ENCODE data around the gene GSTP1.
"Not testable (repeated sequence)": the region's sequence is repeated elsewhere in the genome, so short reads cannot be mapped to it uniquely, and the experiment has no call there.

GSTP1 gene

GRCh38 chr11:67594480-67594879 lies 10.9 kb downstream of the GSTP1 start:
- DNase-seq = no peak

DNA sequence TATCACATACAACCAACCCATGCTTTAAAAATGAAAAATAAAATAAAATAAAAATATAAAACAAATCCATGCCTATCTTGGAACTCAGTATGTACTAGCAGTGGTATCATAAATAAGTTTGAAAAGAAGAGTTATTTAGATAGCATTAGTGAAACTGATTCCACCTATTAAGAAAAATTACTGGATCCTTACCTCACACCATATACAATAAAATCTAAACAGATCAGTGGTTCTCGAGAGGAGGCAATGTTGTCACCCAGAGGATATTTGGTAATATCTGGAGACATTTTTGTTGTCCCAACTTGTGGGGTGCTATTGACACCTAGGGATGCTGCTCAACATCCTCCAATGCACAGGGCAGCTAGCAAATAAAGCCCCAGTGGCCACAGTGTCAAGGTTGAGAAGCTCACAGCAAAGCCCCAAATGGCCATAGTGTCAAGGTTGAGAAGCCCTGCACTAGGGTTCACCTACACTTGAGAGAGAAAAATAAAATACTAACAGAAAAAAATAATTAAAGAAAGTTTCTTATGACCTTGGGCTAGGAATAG lies 13.2 kb downstream of the GSTP1 start:
- DNase-seq = no peak

- DNase-seq = not testable (repeated sequence)
Observed at GRCh38 chr11:67597458-67597857, 13.8 kb downstream of the GSTP1 start.

- not testable (repeated sequence) for DNase-seq
Observed at GRCh38 chr11:67597963-67598362, 14.4 kb downstream of the GSTP1 start.

DNA sequence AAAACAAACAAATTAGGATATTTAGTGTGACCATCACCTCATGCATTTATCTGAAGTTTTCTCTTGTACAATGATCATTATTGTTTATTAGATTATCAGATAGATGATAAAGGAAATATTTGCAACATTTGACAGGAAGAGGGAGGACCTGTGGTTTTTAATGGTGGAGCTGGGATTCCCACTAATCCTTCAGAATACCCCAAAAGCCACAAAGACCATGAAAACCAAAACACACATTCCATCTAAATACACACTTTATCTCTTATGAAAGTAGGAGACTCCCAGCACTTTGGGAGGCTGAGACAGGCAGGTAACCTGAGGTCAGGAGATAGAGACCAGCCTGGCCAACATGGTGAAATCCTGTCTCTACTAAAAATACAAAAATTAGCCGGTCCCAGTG lies 15.5 kb downstream of the GSTP1 start:
- no peak for DNase-seq

GRCh38 chr11:67600324-67601029 lies 16.9 kb downstream of the GSTP1 start:
- DNase-seq = no peak

DNA sequence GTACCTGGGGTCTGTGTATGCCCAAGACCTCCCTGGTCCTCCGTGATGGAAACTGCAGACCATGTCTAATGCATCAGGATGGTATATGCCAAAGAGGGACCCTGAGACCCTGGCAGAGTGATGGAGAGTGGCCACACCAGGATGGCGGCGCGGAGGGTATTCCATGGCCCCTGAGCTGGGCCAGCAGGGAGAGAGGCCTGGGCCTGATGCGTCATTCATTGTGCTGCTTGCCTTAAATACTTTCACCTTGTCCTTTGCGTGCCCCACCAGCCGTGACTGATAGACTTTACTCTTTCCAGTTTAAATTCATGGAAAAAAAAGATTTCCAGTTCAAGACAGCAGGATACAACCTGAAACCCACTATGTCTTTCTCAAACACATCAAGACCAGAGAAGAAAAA lies 17.5 kb downstream of the GSTP1 start:
- DNase-seq = no peak

GRCh38 chr11:67604119-67604518 lies 20.5 kb downstream of the GSTP1 start:
- DNase-seq = not testable (repeated sequence)

GRCh38 chr11:67604815-67605214 lies 21.2 kb downstream of the GSTP1 start:
- no peak for DNase-seq

DNA sequence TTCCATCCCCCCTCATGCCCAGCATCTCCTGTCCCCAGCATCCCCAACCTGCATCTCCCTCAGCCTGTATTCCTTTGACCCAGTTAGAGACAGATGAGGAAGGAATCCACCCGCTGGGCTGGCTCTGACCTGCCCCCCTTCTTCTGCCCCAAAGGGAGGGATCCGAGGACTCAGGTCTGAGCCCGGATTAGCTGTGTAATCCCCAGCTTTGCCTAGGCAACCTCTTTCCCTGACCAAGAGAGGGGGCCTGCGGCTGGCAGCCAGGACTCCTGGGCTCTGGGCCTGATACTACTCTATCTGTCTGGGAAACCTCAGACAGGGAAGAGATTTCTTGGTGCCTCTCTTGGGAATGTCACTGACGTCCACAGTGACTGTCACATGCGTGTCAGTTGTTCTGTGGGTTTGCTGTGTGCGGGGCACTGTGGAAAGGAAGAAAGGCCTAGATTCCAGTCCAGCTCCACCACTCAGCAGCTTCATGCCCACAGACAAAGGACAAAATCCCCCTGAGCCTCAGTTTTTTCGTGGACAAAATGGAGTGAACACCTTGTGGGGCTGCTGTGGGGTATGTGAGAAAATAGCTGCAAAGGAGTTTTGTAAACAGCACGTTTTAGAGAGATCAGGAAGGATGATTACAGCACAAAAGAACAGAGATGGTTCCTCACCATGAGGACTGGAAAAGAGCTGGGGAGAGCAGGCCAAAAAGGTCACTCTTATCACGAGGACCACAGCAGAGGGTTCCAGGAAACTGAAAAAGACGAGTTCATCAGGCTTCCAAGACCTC lies 21.8 kb downstream of the GSTP1 start:
- DNase-seq = no peak

DNA sequence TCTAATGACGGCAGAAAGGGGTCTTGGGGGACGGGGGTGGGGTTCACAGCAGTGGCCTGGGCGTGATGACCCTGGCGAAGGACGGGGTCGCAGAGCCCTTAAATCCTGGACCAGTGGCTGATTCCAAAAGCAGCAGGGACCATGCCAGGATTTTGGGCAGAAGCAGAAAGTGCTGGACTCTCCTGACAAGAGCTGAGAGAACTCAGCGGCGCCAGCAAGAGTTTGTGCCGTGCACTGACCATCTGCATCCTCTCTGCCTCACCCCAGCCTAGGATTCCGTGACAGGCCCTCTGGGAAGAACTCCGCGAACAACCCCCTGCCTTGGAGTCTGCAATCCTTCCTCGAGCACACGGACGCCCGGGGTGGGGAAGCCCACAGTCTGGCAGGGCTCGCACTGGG lies 22.5 kb downstream of the GSTP1 start:
- no peak for DNase-seq

- DNase-seq = peak; percentile 87
Observed at GRCh38 chr11:67606492-67607295, 23.1 kb downstream of the GSTP1 start, which contains the start of gene NDUFV1. Gene NDUFV1, plus strand, starts transcription at chr11:67606936. Its CDS starts 69 bp downstream, at chr11:67607005.

DNA sequence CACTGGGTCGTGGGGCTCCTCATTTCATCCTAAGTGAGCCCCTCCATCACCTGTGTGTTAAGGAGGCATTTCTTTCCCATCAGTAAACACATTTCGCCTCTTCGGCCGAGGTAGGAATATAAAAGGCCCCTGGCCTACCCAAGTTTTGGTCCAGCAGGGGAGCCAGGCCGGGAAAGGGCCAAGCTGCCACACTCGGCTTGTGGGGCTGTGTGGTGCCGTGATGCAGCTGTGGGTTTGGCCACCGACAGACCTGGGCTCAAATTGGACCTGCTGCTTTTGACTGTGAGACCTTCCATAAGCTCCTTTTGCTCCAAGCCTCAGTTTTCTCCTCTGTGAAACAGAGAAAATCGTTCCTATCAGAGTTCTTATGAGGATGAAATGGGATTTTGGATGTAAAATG lies 23.9 kb downstream of the GSTP1 start:
- no peak for DNase-seq

DNA sequence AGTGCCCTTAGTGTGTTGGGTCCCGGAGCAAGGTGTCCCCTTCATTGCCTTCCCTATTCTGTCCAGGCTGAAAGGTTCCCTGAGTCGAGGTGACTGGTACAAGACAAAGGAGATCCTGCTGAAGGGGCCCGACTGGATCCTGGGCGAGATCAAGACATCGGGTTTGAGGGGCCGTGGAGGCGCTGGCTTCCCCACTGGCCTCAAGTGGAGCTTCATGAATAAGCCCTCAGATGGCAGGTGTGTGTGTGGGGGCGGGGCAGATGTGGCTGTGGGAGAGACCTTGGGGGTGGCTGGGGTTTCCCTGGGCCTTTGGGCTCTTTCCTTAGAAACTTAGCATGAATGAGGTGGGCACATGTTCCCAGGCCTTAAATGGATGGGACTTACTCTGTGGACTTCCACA lies 24.9 kb downstream of the GSTP1 start:
- DNase-seq = no peak

DNA sequence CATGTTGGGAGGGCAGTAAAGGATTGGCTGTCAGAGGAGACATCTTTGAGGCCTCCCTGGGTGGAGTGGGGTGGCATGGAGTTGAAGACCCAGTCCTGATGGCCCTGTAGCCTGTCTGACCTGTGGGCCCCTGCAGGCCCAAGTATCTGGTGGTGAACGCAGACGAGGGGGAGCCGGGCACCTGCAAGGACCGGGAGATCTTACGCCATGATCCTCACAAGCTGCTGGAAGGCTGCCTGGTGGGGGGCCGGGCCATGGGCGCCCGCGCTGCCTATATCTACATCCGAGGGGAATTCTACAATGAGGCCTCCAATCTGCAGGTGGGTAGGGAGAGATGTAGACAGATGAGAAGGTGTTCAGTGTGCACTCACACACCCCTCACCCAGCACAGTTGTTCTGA lies 25.7 kb downstream of the GSTP1 start:
- no peak for DNase-seq

GRCh38 chr11:67610302-67610868 lies 26.8 kb downstream of the GSTP1 start:
- no peak for DNase-seq

DNA sequence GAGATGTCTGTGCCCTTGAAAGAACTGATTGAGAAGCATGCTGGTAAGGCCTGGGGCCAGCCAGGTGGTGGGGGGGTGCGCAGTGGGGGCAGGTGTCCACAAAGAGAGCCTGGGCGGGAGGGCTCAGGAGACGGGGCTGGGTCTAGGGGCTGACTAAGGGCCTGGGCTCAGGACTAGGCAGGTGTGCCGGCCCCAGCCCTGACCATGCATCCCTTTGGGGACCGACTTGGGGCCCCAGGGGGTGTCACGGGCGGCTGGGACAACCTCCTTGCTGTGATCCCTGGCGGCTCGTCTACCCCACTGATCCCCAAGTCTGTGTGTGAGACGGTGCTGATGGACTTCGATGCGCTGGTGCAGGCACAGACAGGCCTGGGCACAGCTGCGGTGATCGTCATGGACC lies 27.6 kb downstream of the GSTP1 start:
- no peak for DNase-seq

DNA sequence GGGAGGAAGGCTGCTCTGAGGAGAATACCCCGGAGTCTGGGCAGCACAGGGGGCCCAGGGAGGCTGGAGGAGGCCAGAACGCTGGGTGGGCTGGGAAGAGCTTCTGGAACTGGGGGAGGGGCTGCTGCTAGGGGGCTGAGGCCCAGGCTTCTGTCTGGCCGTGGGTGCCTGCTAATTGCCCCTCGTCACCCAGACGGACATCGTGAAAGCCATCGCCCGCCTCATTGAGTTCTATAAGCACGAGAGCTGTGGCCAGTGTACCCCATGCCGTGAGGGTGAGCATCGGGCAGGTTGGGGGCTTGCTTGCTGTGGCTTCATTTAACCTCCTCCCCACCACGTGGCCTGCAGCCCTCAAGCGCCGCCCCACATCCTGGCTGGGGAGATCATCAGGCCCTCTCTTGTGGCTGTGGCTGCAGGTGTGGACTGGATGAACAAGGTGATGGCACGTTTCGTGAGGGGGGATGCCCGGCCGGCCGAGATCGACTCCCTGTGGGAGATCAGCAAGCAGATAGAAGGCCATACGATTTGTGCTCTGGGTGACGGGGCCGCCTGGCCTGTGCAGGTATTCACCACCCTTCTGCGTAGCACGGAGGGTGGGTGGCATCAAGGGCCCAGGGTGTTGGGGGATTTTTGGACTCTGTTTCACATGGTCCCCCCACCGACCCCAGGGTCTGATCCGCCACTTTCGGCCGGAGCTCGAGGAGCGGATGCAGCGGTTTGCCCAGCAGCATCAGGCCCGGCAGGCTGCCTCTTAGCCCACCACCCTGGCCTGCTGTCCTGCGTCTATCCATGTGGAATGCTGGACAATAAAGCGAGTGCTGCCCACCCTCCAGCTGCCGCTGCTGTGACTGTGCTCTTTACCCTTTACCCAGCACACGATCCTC lies 28.3 kb downstream of the GSTP1 start:
- no peak for DNase-seq

GRCh38 chr11:67612751-67613150 lies 29.1 kb downstream of the GSTP1 start:
- no peak for DNase-seq

DNA sequence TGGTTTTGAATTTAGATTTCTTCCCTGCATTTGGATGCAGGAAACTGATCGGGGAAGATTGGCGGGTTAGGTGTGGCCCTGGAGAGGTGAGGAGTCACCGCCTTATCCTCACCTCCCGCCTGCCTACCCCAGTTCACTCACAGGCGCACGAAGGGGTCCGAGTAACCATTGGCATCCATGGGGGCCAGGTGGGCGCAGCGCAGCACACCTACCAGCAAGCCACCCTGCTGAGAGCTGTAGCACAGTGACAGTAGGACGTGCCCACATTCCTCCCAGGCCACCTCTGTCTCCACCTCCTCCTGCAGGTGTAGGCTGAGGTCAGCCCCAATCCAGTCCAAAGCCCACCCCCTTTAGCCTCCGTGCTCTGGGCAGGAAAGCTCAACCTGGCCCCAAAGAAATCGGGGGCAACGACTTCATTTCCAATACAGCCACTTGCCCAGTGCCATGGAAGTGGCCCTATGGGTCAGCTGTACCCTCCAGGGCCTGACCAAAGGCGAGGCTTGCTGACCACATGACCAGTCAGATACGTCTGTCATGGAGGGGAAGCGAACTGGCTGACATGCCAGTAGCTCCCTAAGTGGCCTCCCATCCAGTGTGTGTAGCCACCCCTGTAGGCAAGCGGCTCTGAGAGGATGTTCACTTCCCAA lies 29.8 kb downstream of the GSTP1 start:
- no peak for DNase-seq

Data from right kidney (tissue), 1 donor.